Thyroid gland (tissue), 4 donors: Measurements from ENCODE around the gene PCNX3. TPM values are rescaled to one million over a fixed set of nuclear protein-coding genes. Genes with fewer than 3 reads are reported as not detected.
"Not testable (repeated sequence)": the region's sequence is repeated elsewhere in the genome, so short reads cannot be mapped to it uniquely, and the experiment has no call there.

Experiments
- DNase-seq, 2 donors: peaks; one replicate each; pipeline ENCODE4 v3.0.0-alpha.2; 2019
- H3K27ac ChIP-seq, 3 donors: fragments of 200-600 bp; sonication (generic); 1 replicate in 2 of 3; 2 replicates in 1 of 3; pipeline ENCODE4 v1.5.1; 2016 to 2019; ENCODE audit warnings: mild to moderate bottlenecking in 1 of 3, moderate library complexity in 1 of 3
- H3K27me3 ChIP-seq: fragments of 200-600 bp; sonication (generic); one replicate; pipeline ENCODE4 v1.5.1; 2019
- H3K36me3 ChIP-seq, 2 donors: fragments of 200-600 bp; sonication (generic); one replicate each; pipeline ENCODE4 v1.5.1; 2016 to 2019
- H3K4me1 ChIP-seq, 2 donors: fragments of 200-600 bp; sonication (generic); one replicate each; pipeline ENCODE4 v1.5.1; 2017 to 2019
- H3K4me3 ChIP-seq, 3 donors: fragments of 200-600 bp; sonication (generic); replicated peaks in 1 of 3; 1 replicate in 2 of 3; 2 replicates in 1 of 3; pipeline ENCODE4 v1.5.1; 2016; ENCODE audit warnings: mild to moderate bottlenecking in 1 of 3
- H3K9me3 ChIP-seq: fragments of 200-600 bp; sonication (generic); one replicate; pipeline ENCODE4 v1.5.1; 2017
- POLR2A ChIP-seq, 2 donors: fragments of 450-650 bp; IDR thresholded peaks; one replicate each; pipeline ENCODE4 v1.6.1; 2017; ENCODE audit warnings: antibody characterized with exemption in 2 of 2, mild to moderate bottlenecking in 2 of 2, moderate library complexity in 1 of 2
- WGBS, 2 donors: methylation state at CpG; one replicate each; pipeline ENCODE4 v1.1.5; 2017; 5-methylcytosine and 5-hydroxymethylcytosine counted together
- intact Hi-C: fragments of 100-400 bp; cut with DNase I; formaldehyde crosslinking; loops from one replicate; pipeline ENCODE4 v1.15.1; 2023
- total RNA-seq, 4 donors: library from RNA; depleted of rRNA; stranded (reverse); fragments of >200 nt; gene quantifications; one replicate each; pipeline ENCODE4 v1.2.3, GENCODE V29; 2016
- TF ChIP-seq, protein P1 (sequence below), 6 experiments: fragments of 200-600 bp in 3 of 6; fragments of 450-650 bp in 3 of 6; sonication (generic) in 3 of 6; IDR thresholded peaks; one replicate each; pipeline ENCODE4 v1.5.1; 2016 to 2019; ENCODE audit warnings: antibody characterized with exemption in 6 of 6, mild to moderate bottlenecking in 2 of 6, inconsistent platforms in 1 of 6, moderate library complexity in 1 of 6

Gene PCNX3
- total RNA-seq, 4 donors from 2014 or later: 18.9 to 54.2 (median 47.0) TPM

GRCh38 chr11:65660038-65660437 lies 44.5 kb downstream of the PCNX3 start:
- Histone ChIP-seq H3K4me3 (no peak overlapping the region), H3K27me3 (no peaks in the 10 kb centered on the region), H3K4me1 (peaks cover 12 to 22% of the 10 kb centered on the region in 2 donors), H3K9me3 (no peaks in the 10 kb centered on the region), H3K27ac (no peak overlapping the region), H3K36me3 (peaks cover 52 to 57% of the 10 kb centered on the region in 2 donors)
- TF ChIP-seq POLR2A (IDR thresholded peaks at IDR 0.05): no peak
- TF ChIP-seq, protein P1, sequence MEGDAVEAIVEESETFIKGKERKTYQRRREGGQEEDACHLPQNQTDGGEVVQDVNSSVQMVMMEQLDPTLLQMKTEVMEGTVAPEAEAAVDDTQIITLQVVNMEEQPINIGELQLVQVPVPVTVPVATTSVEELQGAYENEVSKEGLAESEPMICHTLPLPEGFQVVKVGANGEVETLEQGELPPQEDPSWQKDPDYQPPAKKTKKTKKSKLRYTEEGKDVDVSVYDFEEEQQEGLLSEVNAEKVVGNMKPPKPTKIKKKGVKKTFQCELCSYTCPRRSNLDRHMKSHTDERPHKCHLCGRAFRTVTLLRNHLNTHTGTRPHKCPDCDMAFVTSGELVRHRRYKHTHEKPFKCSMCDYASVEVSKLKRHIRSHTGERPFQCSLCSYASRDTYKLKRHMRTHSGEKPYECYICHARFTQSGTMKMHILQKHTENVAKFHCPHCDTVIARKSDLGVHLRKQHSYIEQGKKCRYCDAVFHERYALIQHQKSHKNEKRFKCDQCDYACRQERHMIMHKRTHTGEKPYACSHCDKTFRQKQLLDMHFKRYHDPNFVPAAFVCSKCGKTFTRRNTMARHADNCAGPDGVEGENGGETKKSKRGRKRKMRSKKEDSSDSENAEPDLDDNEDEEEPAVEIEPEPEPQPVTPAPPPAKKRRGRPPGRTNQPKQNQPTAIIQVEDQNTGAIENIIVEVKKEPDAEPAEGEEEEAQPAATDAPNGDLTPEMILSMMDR (IDR thresholded peaks at IDR 0.05): no peak
- intact Hi-C loops: no loop called here
- no peak for DNase-seq
- WGBS, 2 donors: 92 to 97% methylated on average over 7 to 9 of the region's 9 CpGs

DNA sequence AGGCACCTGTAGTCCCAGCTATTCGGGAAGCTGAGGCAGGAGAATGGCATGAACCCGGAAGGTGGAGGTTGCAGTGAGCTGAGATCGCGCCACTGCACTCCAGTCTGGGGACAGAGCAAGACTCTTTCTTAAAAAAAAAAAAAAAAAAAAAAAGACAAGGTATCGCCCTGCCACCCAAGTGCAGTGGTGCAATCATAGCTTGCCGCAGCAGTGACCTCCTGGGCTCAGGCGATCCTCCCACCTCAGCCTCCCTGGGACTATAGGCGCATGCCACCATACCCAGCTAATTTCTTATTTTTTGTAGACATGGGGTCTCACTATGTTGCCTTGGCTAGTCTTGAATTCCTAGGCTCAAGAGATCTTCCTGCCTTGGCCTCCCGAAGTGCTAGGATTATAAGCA lies 45.3 kb downstream of the PCNX3 start:
- H3K4me3 ChIP-seq, H3K9me3 ChIP-seq, DNase-seq, H3K27me3 ChIP-seq, intact Hi-C loops: not testable (repeated sequence)
- peak overlapping the region in 1 of 3 donors; percentile 95 for H3K27ac ChIP-seq
- H3K4me1 ChIP-seq: peaks cover 12 to 21% of the 10 kb centered on the region in 2 donors
- H3K36me3 ChIP-seq: peaks cover 43 to 48% of the 10 kb centered on the region in 2 donors
- WGBS, 2 donors: 90 to 91% methylated on average over 9 of the region's 9 CpGs

DNA sequence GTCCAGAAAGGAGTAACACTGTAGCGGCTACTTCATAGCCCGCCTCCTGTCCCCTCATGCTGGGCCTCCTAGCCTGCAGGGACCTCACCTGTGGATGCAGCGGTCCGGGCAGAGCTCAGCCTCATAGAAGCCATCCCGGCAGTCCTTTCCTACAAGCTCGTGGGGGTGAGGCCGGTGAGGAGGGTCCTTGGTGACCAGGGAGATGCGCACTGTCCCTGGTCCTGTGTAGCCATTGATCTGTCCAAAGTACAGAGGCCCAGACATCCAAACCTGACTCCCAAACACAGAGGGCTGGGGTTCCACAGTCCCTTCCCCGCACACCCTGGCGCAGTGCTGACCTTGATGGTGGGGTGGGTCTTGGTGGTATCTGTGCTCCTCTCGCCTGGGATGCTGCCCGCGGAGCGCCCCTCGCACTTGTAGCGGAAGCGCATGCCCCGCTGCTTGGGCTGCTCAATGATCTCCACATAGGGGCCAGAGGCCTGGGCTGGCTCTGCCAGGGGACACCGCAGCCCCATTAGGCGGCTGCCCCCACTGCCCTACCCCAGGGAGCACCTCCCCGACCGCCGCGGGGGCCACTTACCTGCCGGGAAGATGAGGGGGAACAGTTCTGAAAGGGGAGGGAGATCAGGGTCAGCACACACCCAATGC lies 46.1 kb downstream of the PCNX3 start:
- intact Hi-C loops: no loop called here
- H3K36me3 ChIP-seq: peaks cover 37 to 40% of the 10 kb centered on the region in 2 donors
- H3K4me3 ChIP-seq: peak overlapping the region; percentile 75 to 88 (median 78)
- 50 to 61% methylated on average over 6 to 14 of the region's 25 CpGs for WGBS, 2 donors
- H3K27ac ChIP-seq: peak overlapping the region; percentile 92 to 96 (median 95)
- peaks cover 12 to 21% of the 10 kb centered on the region in 2 donors for H3K4me1 ChIP-seq
- TF ChIP-seq, protein P1 (IDR thresholded peaks at IDR 0.05): no peak
- no peak for TF ChIP-seq POLR2A (IDR thresholded peaks at IDR 0.05)
- no peaks in the 10 kb centered on the region for H3K27me3 ChIP-seq
- H3K9me3 ChIP-seq: no peaks in the 10 kb centered on the region
- DNase-seq: no peak

GRCh38 chr11:65662247-65662798 lies 46.7 kb downstream of the PCNX3 start:
- peak overlapping the region; percentile 92 to 96 (median 95) for H3K27ac ChIP-seq
- H3K4me3 ChIP-seq: peak overlapping the region; percentile 75 to 88 (median 78)
- H3K27me3 ChIP-seq: no peaks in the 10 kb centered on the region
- WGBS, 2 donors: 0 to 3% methylated on average over 6 to 9 of the region's 29 CpGs
- peaks cover 31 to 34% of the 10 kb centered on the region in 2 donors for H3K36me3 ChIP-seq
- no peak for DNase-seq
- TF ChIP-seq, protein P1 (IDR thresholded peaks at IDR 0.05): no peak
- TF ChIP-seq POLR2A (IDR thresholded peaks at IDR 0.05): no peak
- no peaks in the 10 kb centered on the region for H3K9me3 ChIP-seq
- intact Hi-C loops: no loop called here
- H3K4me1 ChIP-seq: peaks cover 12 to 21% of the 10 kb centered on the region in 2 donors

DNA sequence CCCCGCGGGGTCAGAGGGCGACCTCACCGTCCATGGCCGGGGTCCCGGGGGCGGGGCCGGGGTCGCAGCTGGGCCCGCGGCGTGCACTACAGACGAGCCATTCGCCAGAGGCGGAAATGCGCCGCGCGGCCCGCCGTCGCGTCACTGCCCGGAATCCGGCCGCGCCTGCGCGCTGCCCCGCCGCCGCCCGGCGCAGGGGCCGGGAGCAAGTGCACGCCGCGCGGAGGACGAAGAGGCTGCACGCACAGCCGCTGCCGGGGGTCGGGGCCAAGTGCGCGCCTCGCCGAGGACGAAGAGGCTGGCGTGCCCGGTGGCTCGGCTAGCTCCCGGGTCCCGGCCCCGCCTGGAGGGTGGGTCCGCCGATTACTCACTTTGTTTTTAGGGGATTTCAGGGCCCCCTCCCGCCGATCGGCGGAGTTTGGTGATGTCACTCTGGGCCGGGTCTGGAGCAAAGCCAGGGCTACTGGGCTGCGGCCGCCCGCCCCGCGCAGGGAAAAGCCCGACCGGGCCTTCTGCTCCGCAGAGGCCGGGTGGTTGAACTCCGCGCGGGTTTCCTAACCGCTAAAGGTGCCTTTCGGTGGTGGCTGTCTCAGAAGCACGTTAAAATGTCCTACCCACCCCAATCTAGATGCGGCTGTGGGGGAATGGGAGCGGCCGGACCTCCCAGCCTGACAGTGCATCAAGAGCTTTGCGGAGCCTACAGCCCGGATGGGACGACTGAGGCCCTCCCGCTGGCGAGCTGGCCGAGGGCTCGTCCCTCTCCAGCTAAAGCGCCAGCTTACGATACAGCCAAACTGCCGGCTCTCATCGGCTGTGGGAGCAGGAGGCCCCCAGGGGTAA lies 47.4 kb downstream of the PCNX3 start, which contains the start of gene RELA:
TSS of gene RELA (minus strand) at position 118 of the 840 bp plus-strand sequence. CDS start at position 34, 84 bp downstream.
- WGBS, 2 donors: 0% methylated on average over 8 to 9 of the region's 91 CpGs
- intact Hi-C loops: no loop called here
- peak; percentile 20 to 81 for TF ChIP-seq POLR2A (IDR thresholded peaks at IDR 0.05)
- TF ChIP-seq, protein P1 (IDR thresholded peaks at IDR 0.05): peak in 2 of 6 experiments; percentile 0 to 42
- H3K27me3 ChIP-seq: no peaks in the 10 kb centered on the region
- DNase-seq: peak; percentile 90 to 92
- H3K4me1 ChIP-seq: peaks cover 12 to 21% of the 10 kb centered on the region in 2 donors
- H3K27ac ChIP-seq: peak within 1 kb of the TSS; percentile 92 to 96 (median 95)
- H3K36me3 ChIP-seq: peaks cover 24 to 27% of the 10 kb centered on the region in 2 donors
- H3K4me3 ChIP-seq: peak within 1 kb of the TSS; percentile 75 to 88 (median 78)
- H3K9me3 ChIP-seq: no peaks in the 10 kb centered on the region
